ENCODE data around the gene NUDT22.

DNA sequence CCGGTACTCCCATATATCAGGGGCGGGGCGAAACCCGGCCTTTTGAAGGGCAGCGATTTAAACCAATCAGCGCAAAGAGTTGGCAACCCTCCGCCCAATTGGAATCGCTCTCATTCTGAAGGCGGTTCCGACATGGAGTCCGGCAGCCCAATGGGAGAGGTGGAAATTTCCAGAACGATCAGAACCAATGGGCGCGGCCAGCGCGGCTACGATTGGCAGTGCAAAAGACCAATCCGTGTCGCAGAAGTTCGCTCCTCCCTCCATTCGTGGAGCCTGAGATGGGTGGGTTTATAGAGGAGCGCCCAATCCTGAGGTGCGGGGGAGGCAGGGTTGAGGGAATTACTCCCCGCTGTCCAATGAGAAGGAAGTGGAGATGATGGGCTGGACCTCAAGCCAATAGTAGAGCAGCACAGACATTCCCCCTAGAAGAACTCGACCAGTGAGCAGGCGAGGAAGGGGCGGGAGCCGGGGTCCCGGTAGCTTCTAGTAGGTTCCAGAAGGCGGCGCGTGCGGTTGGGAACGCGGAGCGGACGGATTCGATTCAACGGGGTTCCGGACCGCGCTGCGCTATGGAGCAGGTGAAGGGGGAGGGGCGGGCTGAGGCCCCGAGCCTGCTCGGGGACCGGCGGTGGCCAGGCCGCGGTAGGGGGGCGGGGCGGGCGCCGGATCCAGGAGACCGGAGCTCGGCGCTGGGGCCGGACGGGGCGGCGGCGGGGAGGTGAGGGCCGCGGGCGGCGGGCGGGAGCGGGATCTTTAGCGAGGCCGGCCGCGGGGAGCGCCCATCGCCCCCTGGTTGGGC is 40.2 kb upstream of the NUDT22 start, which contains the start of gene STIP1:
- no peak for TF ChIP-seq YY1 (IDR thresholded peaks at IDR 0.05; ENCODE audit: insufficient read depth, insufficient read length)
- TF ChIP-seq ZNF274 (IDR thresholded peaks at IDR 0.05; ENCODE audit: low read depth, low read length) = no peak

Measured in NT2/D1 (cell line).